GM18499 (cell line): Measurements from ENCODE around the gene FGD6.
"Not testable (repeated sequence)": the region's sequence is repeated elsewhere in the genome, so short reads cannot be mapped to it uniquely, and the experiment has no call there.

ENCODE experiments used
- ATAC-seq: cut with Tn5 transposase; IDR thresholded peaks from one replicate; pipeline ENCODE4 v1.9.1; 2021; ENCODE audit warnings: moderate number of reproducible peaks; ENCODE audit not compliant: insufficient read depth, unreplicated experiment

FGD6 gene

DNA sequence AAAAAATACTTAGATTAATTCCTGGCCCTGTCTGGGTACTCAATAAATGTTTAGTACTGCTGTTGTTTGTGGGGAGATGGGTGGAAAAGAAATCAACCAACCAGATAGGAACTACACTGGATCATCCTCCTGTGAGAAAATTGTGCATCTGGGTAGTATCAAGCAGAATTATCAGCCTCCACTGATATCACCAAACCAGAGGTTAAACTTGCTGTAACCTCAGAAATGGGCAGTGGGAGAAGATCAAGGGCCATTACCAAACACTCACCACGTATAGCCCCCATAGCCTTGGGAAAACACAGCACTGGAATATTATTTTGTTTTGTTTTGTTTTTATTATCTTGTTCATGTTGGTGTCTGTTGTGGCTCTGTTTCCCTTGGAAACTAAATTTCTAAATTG, 20.0 kb upstream of the FGD6 start:
- no peak for ATAC-seq

DNA sequence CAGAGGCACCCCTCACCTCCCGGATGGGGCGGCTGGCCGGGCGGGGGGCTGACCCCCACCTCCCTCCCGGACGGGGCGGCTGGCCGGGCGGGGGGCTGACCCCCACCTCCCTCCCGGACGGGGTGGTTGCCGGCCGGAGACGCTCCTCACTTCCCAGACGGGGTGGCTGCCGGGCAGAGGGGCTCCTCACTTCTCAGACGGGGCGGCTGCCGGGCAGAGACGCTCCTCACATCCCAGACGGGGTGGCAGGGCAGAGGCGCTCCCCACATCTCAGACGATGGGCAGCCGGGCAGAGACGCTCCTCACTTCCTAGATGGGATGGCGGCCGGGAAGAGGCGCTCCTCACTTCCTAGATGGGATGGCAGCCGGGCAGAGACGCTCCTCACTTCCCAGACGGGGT, 18.4 kb upstream of the FGD6 start:
- not testable (repeated sequence) for ATAC-seq

DNA sequence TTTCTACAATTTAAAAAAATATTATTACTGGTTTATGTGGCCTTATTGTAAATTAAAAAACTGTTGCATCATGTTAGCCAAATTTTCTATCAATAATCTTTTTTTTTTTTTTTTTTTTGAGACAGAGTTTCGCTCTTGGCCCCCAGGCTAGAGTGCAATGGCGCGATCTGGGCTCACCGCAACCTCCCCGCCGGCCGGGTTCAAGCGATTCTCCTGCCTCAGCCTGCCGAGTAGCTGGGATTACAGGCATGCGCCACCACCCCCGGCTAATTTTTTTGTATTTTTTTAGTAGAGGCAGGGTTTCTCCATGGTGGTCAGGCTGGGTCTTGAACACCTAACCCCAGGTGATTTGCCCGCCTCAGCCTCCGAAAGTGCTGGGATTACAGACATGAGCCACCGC, 16.9 kb upstream of the FGD6 start:
- ATAC-seq = not testable (repeated sequence)

DNA sequence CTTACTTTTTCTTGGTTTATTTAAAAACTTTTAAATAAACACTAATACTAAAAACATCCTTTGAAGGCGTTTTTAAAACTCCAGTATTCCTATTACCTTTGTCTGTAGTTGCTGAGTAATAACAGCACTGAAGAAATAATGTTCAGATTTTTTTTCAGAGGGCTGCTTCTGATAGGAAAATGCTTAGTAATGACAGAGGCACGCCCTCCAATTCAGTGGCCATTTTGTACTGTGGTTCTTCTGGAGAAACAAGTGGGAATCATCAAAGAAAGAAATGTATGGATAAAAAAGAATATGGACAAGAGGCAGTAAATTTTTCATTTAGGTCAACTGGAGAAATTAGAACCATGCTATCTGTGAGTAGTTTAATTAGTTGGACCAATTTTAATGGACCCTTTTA, 13.9 kb upstream of the FGD6 start:
- no peak for ATAC-seq

DNA sequence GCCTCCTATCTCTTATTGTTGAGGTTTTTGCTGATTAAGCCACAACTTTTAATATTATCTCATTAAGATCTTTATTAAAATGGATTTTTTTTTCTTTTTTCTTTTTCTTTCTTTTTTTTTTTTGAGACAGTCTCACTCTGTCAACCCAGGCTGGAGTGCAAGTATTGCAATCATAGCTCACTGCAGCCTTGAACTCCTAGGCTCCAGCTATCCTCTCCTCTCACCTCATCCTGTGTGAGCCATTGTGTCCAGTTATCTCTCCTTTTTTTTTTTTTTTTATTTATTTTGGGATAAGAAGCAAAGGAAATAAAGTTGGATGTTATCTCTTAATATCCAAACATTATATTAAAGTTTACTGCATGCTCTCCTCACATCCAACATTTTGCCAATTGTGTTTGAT, 13.0 kb upstream of the FGD6 start:
- no peak for ATAC-seq

DNA sequence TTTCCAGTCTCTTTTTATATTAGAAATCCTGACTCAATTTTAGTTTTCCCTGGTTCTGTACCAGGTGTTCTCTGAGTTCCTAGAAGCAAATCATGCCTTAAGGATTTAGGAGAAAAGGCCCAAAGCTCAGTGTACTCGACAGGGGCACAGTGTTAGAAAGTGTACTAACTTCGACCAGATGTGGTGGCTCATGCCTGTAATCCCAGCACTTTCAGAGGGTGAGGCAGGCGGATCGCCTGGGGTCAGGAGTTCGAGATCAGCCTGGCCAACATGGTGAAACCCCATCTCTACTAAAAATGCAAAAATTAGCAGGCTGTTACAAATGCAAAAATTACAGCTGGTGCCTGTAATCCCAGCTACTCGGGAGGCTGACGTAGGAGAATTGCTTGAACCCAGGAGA, 12.4 kb upstream of the FGD6 start:
- ATAC-seq = no peak

DNA sequence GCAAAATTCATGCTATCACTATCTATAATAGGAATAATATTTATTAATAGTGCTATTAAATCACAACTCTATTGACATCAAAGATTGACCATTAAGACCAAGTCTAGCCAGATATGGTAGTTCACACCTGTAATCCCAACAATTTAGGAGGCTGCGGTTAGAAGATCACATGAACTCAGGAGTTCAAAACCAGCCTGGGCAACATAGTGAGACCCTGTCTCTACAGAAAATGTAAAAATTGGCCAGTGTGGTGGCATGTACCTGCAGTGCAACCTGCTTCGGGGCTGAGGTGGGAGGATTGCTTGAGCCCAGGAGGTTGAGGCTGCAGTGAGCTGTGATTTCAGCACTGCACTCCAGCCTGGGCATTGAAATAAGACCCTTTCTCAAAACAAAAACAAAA, 11.3 kb upstream of the FGD6 start:
- no peak for ATAC-seq

DNA sequence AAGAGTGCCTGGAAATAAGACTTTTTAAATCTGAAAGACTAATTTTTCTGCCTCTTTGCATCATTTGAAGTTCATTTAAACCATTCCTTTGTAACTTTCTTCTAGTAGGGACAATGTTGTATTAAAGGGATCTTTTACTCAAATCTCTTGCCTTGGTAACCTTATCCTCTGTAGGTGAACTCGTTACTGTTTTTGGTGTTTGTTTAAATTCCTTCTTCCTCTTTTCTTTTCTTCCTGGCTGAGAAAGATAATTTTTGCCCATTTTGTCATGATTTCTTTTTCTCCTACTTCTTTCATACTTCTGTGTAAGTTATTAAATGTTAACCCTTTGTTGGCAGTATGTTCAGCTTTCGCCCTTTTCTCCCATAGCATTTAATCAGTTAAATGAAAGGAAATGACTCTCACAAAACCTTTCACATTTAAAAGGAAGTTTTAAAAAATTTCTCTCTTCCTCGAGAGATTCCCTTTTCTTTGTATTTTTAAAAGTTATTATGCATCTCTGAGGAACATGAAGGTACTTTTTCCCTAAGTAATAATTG, 10.6 kb upstream of the FGD6 start:
- no peak for ATAC-seq

DNA sequence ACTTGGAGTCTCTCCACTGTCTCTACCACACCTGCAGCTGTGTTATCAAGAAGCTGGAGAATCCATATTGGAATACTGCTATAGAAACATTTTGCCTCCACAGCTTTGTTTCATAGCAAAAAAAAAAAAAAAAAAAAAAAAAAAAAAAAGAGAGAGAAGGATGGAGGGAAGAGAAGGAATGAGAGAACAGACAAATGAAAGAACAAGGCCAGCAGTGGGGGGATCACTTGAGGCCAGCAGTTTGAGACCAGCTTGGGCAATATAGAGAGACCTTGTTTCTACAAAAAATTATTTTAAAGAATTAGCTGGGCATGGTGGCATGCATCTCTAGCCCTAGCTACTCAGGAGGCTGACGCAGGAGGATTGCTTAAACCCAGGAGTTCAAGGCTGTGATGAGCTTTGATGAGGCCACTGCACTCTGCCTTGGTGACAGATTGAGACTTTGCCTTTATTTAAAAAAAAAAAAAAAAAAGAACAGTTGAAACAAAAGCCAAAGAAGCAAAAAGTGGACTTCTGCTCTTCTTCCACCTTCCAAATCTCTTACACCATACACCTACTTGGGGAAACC, 8.5 kb upstream of the FGD6 start:
- ATAC-seq = no peak

DNA sequence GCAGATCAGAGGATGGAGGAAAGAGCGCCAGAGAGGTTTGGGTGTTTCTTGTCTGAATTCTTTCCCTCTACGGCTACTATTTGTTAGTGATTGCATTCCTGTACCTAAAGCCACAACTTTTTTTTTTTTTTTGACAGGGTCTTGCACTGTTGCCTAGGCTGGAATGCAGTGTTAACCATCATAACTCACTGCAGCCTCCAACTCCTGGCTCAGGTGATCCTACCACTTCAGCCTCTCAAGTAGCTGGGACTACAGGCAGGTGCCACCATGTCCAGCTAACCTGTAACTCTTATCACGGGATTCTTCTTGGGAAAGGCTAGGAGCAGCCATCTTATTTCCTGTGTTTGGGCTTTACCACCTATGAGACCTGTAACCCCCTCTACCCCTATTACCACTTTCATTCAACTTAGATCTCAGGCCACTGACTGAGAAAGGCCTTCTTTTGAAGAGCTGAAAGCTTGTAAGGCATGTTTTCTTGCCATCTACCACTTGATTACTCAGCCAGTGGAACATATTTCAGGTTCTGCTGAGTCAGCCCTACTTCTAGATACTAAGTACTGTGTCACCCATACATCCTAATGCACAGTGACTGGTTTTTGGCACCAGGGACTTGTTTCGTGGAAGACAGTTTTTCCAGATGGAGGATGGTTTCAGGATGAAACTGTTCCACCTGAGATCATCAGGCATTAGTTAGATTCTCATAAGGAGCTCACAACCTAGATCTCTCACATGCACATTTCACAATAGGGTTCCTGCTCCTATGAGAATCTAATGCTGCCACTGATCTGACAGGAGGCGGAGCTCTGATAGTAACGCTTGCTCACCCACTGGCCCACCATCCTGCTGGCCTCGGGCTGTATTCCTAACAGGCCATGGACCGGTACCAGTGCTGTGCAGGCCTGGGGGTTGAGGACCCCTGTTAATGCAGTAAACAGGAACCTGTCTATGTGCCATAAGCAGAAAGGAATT, 7.2 kb upstream of the FGD6 start:
- no peak for ATAC-seq

DNA sequence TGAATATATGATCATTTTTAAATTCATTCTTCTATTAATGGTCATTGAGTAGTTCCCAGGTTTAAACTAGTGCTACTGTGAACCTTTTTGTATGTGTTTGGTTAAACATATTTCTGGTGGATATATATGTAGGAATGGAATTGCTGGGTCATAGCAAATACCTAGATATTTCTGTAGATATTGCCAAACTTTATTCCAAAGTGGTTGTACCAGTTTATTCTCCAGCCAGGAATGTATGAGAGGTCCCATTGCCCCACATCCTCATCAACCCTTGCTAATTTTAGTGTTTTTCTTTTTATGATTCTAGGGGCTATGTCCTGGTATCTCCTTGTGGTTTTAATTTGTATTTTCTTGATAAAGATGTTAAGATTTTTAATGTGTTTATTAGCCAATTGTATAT, 3.5 kb upstream of the FGD6 start:
- ATAC-seq = no peak

DNA sequence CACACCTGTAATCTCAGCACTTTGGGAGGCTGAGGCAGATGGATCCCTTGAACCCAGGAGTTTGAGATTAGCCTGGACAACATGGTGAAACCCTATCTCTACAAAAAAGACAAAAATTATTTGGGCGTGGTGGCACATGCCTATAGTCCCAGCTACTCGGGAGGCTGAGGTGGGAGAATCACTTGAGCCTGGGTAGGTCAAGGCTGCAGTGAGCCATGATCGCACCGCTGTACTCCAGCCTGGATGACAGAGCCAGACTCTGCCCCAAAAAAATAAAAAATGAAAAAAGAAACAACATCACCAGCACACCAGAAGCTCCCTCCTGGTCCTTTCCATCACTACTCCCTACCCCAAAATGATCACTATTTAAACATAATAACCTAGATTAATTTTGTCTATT, 2.9 kb upstream of the FGD6 start:
- ATAC-seq = no peak

DNA sequence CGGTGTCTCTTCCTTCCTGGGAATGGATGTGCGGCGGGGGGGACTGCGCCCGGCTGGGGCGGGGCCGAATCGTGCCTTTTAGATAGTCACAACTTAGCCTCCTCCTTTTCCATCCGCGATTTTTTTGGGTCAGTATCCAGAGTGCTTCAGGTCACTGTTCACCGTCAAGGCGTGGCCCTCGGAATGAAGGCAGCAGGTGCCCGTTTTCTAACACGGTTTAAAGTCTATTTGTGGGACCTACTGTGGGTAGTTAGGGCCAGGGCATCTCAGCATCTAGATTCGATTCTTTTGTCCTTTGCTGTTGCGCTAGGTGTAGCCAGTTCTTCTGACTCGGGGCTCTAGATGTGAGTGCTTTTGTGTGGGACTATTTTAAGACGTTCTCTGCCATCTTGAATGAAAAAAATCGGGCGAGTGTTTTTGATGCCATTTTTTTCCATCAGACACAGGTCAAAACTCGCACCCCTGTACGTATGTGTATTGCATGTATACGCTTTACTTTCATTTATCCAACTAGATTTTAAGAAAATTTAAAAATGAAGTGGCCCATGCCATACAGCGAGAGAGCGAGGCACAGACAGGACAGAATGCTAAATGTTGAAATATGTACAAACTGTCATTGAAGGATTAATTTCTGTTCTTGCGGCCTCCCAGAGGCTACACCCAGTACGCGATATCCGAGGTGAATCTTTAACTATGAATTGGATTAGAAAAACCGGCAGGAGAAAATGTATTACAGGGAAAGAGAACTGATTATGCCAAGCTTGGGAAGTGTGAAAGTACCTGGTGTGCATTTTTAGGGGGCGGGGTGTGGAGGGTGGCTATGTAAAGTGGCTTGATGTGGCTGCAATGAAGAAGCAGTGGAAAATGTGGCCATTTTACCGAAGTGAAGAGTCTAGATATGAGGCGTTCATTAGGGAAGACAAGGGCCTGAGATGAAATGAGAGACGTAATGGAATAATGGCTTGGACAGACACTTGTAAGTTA, 1.2 kb upstream of the FGD6 start:
- ATAC-seq = no peak

DNA sequence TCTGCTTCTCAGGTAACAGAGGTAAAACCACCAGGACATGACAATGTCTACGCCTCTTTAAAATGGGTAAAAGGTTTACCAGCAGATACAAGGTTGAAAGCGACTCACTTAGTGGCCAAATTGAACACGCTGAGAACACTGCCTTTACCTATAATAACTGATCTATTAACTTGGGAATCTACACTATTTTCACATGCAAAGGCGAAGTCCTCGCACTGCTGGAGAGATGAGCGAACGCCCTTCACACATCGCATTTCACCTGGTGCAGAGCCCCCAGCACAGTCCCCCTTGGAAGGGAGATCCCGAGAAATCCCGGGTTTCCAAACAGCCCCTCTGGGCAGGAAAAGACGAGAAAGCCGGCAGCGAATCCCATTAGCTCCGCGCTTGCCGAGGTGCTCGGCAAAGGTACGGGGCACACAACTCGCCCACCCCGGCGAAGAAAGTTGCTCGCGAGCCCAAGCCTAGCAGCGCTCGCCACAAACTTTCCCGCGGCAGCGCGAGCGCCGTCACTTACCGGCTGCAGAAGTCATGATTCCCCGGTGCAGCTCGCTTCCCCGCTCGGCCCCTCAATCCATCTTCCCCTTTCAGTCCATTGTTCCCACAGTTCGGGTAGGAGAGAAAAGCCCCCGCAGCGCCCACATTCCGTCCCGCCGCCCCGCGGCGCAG, 423 bp downstream of the FGD6 start:
- peak; percentile 2 for ATAC-seq

DNA sequence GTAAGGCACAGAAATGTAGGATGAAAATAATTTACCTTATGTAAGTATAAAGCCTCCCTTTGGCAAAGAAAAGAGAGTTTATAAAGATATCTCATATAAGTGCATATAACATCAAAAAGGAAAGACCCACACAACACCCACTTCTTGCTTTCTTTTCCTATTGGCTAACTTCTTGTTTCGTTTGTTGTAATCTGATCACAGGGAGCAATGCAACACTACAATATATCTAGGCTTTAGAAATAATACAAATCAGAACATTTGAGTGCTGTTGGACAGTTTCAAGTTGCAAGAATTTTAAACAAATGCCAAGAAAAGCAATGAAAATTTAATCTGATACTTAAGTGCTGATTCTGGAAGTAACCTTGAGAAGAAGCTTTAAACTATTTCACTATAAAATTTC, 1.3 kb downstream of the FGD6 start:
- no peak for ATAC-seq

DNA sequence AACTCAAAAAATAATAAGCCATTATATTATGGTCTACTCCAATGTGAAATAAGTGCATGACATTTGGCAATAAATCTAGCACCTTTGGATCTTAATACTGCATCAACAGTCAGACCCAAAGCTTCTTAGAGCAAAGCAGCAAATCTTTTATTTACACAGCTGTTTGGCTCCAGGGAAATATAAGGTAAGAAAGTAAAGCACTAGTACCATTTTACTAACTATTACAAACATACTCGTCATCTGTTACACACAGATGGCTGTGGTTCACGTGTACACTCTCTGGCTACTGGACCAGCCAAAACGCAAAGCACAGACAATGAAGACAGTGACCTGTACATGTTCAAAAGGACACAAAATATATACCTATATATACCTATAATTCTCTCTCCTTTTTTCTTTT, 2.8 kb downstream of the FGD6 start:
- ATAC-seq = no peak

DNA sequence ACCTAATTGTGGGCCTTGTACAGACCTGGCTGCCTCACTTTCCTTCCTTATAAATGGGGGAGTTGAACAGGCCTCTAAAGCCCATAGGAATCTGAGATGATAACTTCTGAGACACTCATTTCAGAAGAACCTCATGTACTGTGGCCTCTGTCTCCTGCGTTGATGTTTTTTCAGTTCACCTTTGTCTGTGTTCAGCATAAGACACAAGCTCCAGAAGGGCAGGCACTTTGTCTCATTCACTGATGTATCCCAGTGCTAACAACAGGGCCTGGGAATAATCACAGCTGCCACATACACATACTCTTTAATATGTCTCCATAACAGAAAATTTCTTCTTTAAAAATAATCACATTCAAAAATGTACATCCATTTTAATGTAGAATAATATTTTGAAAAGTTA, 3.3 kb downstream of the FGD6 start:
- no peak for ATAC-seq

DNA sequence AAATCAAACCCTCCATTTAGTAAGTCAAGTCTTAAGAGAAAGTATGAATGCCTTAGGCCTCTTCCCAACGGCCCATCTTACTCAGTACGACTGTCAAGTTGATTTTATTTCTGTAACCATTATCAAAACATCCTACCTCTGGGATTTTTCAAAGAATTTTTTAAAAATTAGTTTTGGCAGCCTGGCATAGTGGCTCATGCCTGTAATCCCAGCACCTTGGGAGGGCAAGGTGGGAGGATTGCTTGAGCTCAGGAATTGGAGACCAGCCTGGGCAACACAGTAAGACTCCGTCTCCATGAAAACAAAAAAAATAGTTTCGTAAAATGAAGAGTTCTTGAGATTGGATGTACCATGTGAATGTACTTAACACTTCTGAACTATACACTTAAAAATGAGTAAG, 4.1 kb downstream of the FGD6 start:
- ATAC-seq = no peak

DNA sequence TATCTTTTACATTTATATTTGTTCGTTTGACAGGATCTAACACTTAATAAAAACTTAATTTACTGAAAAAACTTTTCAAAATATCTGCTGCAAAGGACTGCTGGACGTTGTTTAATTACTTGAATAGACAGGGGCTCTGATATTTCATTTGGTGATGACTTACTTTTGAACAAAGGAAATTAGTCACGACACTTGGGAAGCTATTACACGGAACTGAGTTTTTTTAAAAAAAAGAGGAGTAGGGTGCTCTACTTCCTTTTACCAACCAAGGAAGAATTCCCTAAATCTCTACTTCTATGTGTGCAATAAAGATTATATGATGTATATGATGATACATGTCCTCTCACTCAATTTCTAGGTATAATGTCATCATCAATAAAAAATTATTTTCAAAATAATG, 4.7 kb downstream of the FGD6 start:
- ATAC-seq = no peak

DNA sequence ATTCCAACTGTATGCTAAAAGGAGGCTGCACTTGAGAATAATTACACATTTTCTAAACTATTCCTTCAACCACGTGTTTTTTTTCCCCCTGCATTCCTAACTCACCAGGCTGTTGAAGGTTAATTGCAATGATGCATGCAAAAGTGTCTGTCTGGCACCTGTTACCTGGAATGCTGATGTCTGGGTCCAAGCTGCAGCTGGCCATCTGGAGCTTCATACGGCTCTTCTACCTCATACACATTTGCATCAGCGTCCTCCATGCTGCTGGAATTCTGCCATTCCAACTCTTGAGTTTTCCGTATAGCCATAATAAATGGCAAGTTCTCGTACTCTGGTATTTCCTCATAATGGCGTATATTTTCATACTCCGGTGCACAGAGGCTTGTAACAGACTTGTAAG, 8.6 kb downstream of the FGD6 start:
- ATAC-seq = no peak
